NCI-H748 (cell line): ENCODE measurements around the gene CARD11.
"Not testable (repeated sequence)": the region's sequence is repeated elsewhere in the genome, so short reads cannot be mapped to it uniquely, and the experiment has no call there.

Source experiments
- DNase-seq: peaks from one replicate; lab custom pipeline; 2025; ENCODE audit not compliant: unreplicated experiment; lab: John Stamatoyannopoulos, UW

Gene CARD11

GRCh38 chr7:3021825-3022224, 21.8 kb downstream of the CARD11 start:
- DNase-seq, result no peak

GRCh38 chr7:3021224-3021623, 22.4 kb downstream of the CARD11 start:
- DNase-seq, result not testable (repeated sequence)

- DNase-seq, result no peak
Measured at GRCh38 chr7:3020416-3020815, 23.3 kb downstream of the CARD11 start.

GRCh38 chr7:3019801-3020200, 23.9 kb downstream of the CARD11 start:
- DNase-seq, result no peak

- no peak for DNase-seq
Measured at GRCh38 chr7:3013975-3014792, 29.5 kb downstream of the CARD11 start.

- DNase-seq, result no peak
Measured at GRCh38 chr7:3011211-3011852, 32.3 kb downstream of the CARD11 start.

- DNase-seq, result no peak
Measured at GRCh38 chr7:3010161-3010560, 33.5 kb downstream of the CARD11 start.

- no peak for DNase-seq
Measured at GRCh38 chr7:3009086-3009485, 34.6 kb downstream of the CARD11 start.

GRCh38 chr7:3008386-3008785, 35.3 kb downstream of the CARD11 start:
- DNase-seq, result no peak

- DNase-seq, result no peak
Measured at GRCh38 chr7:3007696-3008095, 36.0 kb downstream of the CARD11 start.

- no peak for DNase-seq
Measured at GRCh38 chr7:3005257-3005656, 38.4 kb downstream of the CARD11 start.

GRCh38 chr7:3003936-3004335, 39.7 kb downstream of the CARD11 start:
- DNase-seq, result no peak

GRCh38 chr7:3002631-3003030, 41.0 kb downstream of the CARD11 start:
- DNase-seq, result no peak

- no peak for DNase-seq
Measured at GRCh38 chr7:3000566-3000965, 43.1 kb downstream of the CARD11 start.

- no peak for DNase-seq
Measured at GRCh38 chr7:2999078-2999500, 44.6 kb downstream of the CARD11 start.

- no peak for DNase-seq
Measured at GRCh38 chr7:2997014-2997413, 46.7 kb downstream of the CARD11 start.

GRCh38 chr7:2996141-2996540, 47.5 kb downstream of the CARD11 start:
- DNase-seq, result peak; percentile 7

- DNase-seq, result peak; percentile 33
Measured at GRCh38 chr7:2993868-2994267, 49.8 kb downstream of the CARD11 start.

GRCh38 chr7:2993396-2993795, 50.3 kb downstream of the CARD11 start:
- no peak for DNase-seq

- no peak for DNase-seq
Measured at GRCh38 chr7:2990949-2991470, 52.7 kb downstream of the CARD11 start.

GRCh38 chr7:2986561-2986960, 57.1 kb downstream of the CARD11 start:
- DNase-seq, result no peak

GRCh38 chr7:2985866-2986265, 57.8 kb downstream of the CARD11 start:
- no peak for DNase-seq
